Endothelial cell of umbilical vein (primary cell): ENCODE results near the gene TRPM8. TPM values are rescaled to one million over a fixed set of nuclear protein-coding genes. Genes with fewer than 3 reads are reported as not detected.

Experiments used
- BruUV-seq: library from RNA; stranded (reverse); fragments of 400-500 nt; replicated peaks from 2 replicates; lab custom pipeline; 2021; lab: Mats Ljungman, UMichigan
- CTCF ChIA-PET: fragments of 300-600, 350-600 bp; sonication (Branson Sonifier 250); formaldehyde crosslinking; loops from one replicate; lab custom pipeline; 2021; ENCODE audit warnings: antibody characterized with exemption, inconsistent platforms; lab: Charles Lee
- POLR2A ChIA-PET: fragments of 300-600, 350-600 bp; sonication (Branson Sonifier 250); formaldehyde crosslinking; loops from one replicate; lab custom pipeline; 2021; ENCODE audit warnings: antibody characterized with exemption, inconsistent platforms; lab: Charles Lee
- DNase-seq: peaks from one replicate; pipeline ENCODE4 v3.0.0-alpha.2; 2011; ENCODE audit warnings: low read depth, low spot score
- FAIRE-seq: peaks from 2 replicates; lab custom pipeline; 2011; peaks lifted over from hg19 to GRCh38; lab: Jason Lieb, UNC
- H2AFZ ChIP-seq: 2 replicates; pipeline ENCODE4 v1.6.0; 2012; ENCODE audit warnings: low read depth, low read length, control low read depth, inconsistent platforms
- H3K27ac ChIP-seq: 2 replicates; pipeline ENCODE4 v1.5.1; 2011; ENCODE audit warnings: low read depth, mild to moderate bottlenecking, control low read depth, low read length, moderate library complexity; ENCODE audit not compliant: insufficient read depth
- H3K27me3 ChIP-seq, 2 experiments: 2 replicates each; pipeline versions ENCODE4 v1.6.0 to v1.6.1; 2011; ENCODE audit warnings: low read length in 2 of 2, mixed read lengths in 1 of 2; ENCODE audit not compliant: control insufficient read depth in 2 of 2, insufficient read depth in 2 of 2
- H3K36me3 ChIP-seq, 2 experiments: 2 replicates in 1 of 2; 3 replicates in 1 of 2; pipeline ENCODE4 v1.5.1; 2011; ENCODE audit warnings: low read length in 2 of 2, mild to moderate bottlenecking in 1 of 2, moderate library complexity in 1 of 2; ENCODE audit not compliant: control insufficient read depth in 2 of 2, insufficient read depth in 2 of 2; ENCODE audit errors: extremely low read depth in 1 of 2
- H3K4me1 ChIP-seq: 3 replicates; pipeline ENCODE4 v1.5.1; 2011; ENCODE audit warnings: mild to moderate bottlenecking, low read length; ENCODE audit not compliant: control insufficient read depth, insufficient read depth; ENCODE audit errors: extremely low read depth
- H3K4me2 ChIP-seq: 2 replicates; pipeline ENCODE4 v1.6.1; 2011; ENCODE audit warnings: low read length, control low read depth, mixed read lengths; ENCODE audit not compliant: insufficient read depth
- H3K4me3 ChIP-seq, 3 experiments: fragments of 200-600 bp in 1 of 3; sonication (generic), shearing (Covaris generic) in 1 of 3; replicated peaks in 1 of 3; 2 replicates each; pipeline ENCODE4 v1.5.1; 2011 to 2016; ENCODE audit warnings: control low read depth in 3 of 3, low read length in 3 of 3, mild to moderate bottlenecking in 2 of 3, inconsistent platforms in 1 of 3, low read depth in 1 of 3, moderate library complexity in 1 of 3; ENCODE audit not compliant: insufficient read depth in 1 of 3
- H3K79me2 ChIP-seq: 2 replicates; pipeline ENCODE4 v1.6.0; 2012; ENCODE audit warnings: low read length, inconsistent platforms; ENCODE audit not compliant: control insufficient read depth, insufficient read depth
- H3K9ac ChIP-seq: replicated peaks from 2 replicates; pipeline ENCODE3; 2011; ENCODE audit warnings: low read length, control low read depth; ENCODE audit not compliant: insufficient read depth; ENCODE audit errors: extremely low read depth
- H3K9me1 ChIP-seq: replicated peaks from 3 replicates; pipeline ENCODE4 v1.6.0; 2011; ENCODE audit warnings: mild to moderate bottlenecking, low read length; ENCODE audit not compliant: control insufficient read depth, insufficient read depth; ENCODE audit errors: extremely low read depth
- H3K9me3 ChIP-seq: replicated peaks from 2 replicates; pipeline ENCODE4 v1.5.1; 2012; ENCODE audit warnings: low read length, inconsistent platforms; ENCODE audit not compliant: control insufficient read depth, insufficient read depth
- H4K20me1 ChIP-seq: replicated peaks from 2 replicates; pipeline ENCODE3; 2011; ENCODE audit warnings: mild to moderate bottlenecking, low read length; ENCODE audit not compliant: control insufficient read depth, insufficient read depth; ENCODE audit errors: extremely low read depth
- CTCF ChIP-seq, 2 donors: IDR thresholded peaks; 1 replicate in 1 of 2; 2 replicates in 1 of 2; pipeline ENCODE4 v1.5.1; 2011; ENCODE audit warnings: low read length in 2 of 2, mild to moderate bottlenecking in 2 of 2, moderate library complexity in 2 of 2, control low read depth in 1 of 2, inconsistent platforms in 1 of 2, low read depth in 1 of 2; ENCODE audit not compliant: insufficient read depth in 1 of 2; ENCODE audit errors: extremely low read depth in 1 of 2
- EZH2 ChIP-seq: IDR thresholded peaks from 2 replicates; pipeline ENCODE4 v1.6.1; 2012; ENCODE audit warnings: borderline replicate concordance, low read depth, mild to moderate bottlenecking, moderate library complexity, low read length, inconsistent platforms; ENCODE audit not compliant: severe bottlenecking
- FOS ChIP-seq: IDR thresholded peaks from 2 replicates; pipeline ENCODE4 v1.6.1; 2011; ENCODE audit warnings: mild to moderate bottlenecking, low read length, moderate library complexity, borderline replicate concordance; ENCODE audit not compliant: insufficient read depth
- GATA2 ChIP-seq: IDR thresholded peaks from 2 replicates; pipeline ENCODE4 v1.7.0; 2011; ENCODE audit warnings: low read depth, mild to moderate bottlenecking, moderate library complexity, mixed read lengths, low read length; ENCODE audit not compliant: insufficient read length, insufficient read depth
- JUN ChIP-seq: IDR thresholded peaks from 2 replicates; pipeline ENCODE4 v1.6.1; 2011; ENCODE audit warnings: borderline replicate concordance, low read depth; ENCODE audit not compliant: insufficient read length, insufficient read depth
- MYC ChIP-seq: IDR thresholded peaks from one replicate; pipeline ENCODE4 v1.6.1; 2011; ENCODE audit warnings: mild to moderate bottlenecking, low read depth, low read length
- POLR2A ChIP-seq: IDR thresholded peaks from 2 replicates; pipeline ENCODE4 v1.6.1; 2012; ENCODE audit warnings: low read depth, mild to moderate bottlenecking, control low read depth, low read length
- POLR2AphosphoS5 ChIP-seq: IDR thresholded peaks from 2 replicates; pipeline ENCODE4 v1.6.1; 2012; ENCODE audit warnings: low read depth, mild to moderate bottlenecking, control low read depth, low read length, moderate library complexity; ENCODE audit not compliant: insufficient read depth
- dilution Hi-C: fragments of 300-500 bp; cut with MboI; formaldehyde crosslinking; loops from one replicate; pipeline ENCODE4 v1.15.0; 2019; ENCODE audit warnings: low sequenced_read_pairs; ENCODE audit not compliant: extremely low pct_ligation_motif_present
- intact Hi-C: fragments of 100-400 bp; cut with micrococcal nuclease; formaldehyde crosslinking; loops from one replicate; pipeline ENCODE4 v1.10.0; 2022
- polyA plus RNA-seq, 4 experiments: library from polyadenylated mRNA; depleted of rRNA in 3 of 4; stranded (reverse) in 3 of 4; unstranded in 1 of 4; fragments of >200 nt; gene quantifications; 2 replicates each; pipeline versions ENCODE4 v1.2.1 to v1.2.3, GENCODE V29; 2011 to 2012; ENCODE audit warnings: missing spikeins in 1 of 4
- total RNA-seq: library from RNA; stranded (reverse); gene quantifications from 2 replicates; pipeline ENCODE4 v1.2.3, GENCODE V29; 2021
- TF ChIP-seq, protein P1 (sequence below): IDR thresholded peaks from 2 replicates; pipeline ENCODE4 v1.6.1; 2011; ENCODE audit not compliant: insufficient read depth, insufficient read length

The TRPM8 gene
- total and polyA plus RNA-seq, 2 donors (not counting 3 experiments of a cell fraction or from before 2014, with no cell fraction given) = not detected

DNA sequence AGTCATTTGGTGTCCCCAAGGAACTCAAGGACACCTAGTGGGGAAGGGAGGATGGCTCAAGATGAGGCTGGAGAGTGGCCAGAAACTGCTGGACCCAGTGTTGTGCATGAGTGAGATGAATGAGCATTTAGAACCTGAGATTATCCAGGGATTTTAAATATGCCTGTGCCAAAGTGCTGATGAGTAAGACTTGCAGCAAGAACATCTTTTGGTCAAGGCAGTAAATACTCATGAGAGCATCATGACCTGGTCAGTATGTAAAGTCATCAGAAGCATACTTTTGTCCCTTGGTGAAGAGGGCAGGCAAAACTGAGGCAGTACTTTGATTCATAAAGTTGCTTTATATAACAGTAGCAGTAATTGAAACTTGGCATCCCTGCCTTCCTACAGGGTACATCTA lies 130.2 kb downstream of the TRPM8 start:
- H3K27ac ChIP-seq = no peak overlapping the region
- POLR2A ChIA-PET = no interaction called here
- H3K4me3 ChIP-seq = no peak overlapping the region
- peaks cover 9% of the 10 kb centered on the region for H3K4me1 ChIP-seq
- peaks cover 0 to 3% of the 10 kb centered on the region in 2 experiments for H3K27me3 ChIP-seq
- H2AFZ ChIP-seq = no peak overlapping the region
- no peak overlapping the region for H3K4me2 ChIP-seq
- H3K36me3 ChIP-seq = no peaks in the 10 kb centered on the region
- intact Hi-C loops = no loop called here
- TF ChIP-seq POLR2A (no peak), EZH2 (no peak), POLR2AphosphoS5 (no peak), CTCF (IDR thresholded peaks at IDR 0.05; ENCODE audit: extremely low read depth in 1 of 2, insufficient read depth in 1 of 2, low read depth in 1 of 2, low read length in 2 of 2) (no peak), GATA2 (no peak)
- no peaks in the 10 kb centered on the region for H4K20me1 ChIP-seq
- H3K9me3 ChIP-seq = no peaks in the 10 kb centered on the region
- BruUV-seq = no TSS peak
- no peaks in the 10 kb centered on the region for H3K79me2 ChIP-seq
- FAIRE-seq (no peak), DNase-seq (no peak)
- dilution Hi-C loops = no loop called here
- no peak overlapping the region for H3K9ac ChIP-seq
- CTCF ChIA-PET = interaction anchor here (0.6 kb wide), 1 partner anchor 13 kb away, joined by 3 read pairs; no protein-coding TSS in a partner anchor
- H3K9me1 ChIP-seq = no peaks in the 10 kb centered on the region

DNA sequence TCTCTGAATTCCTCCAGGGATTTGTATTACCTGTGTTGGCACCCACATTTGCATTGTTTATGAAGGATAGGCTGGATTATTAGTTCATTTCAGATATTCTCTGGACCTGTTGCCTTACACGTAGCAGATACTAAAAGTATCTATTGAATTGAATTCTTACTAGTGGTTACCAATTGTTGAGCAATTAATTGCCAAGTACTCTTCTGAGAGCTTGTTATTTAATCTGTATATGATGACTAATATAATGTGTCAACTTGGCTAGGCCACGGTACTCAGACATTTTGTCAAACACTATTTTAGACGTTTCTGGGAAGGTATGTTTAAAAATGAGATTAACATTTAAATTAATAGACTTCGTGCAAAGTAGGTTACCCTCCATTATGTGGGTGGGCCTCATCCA lies 130.9 kb downstream of the TRPM8 start:
- no peak overlapping the region for H2AFZ ChIP-seq
- dilution Hi-C loops = no loop called here
- H3K4me1 ChIP-seq = peaks cover 9% of the 10 kb centered on the region
- no peak for DNase-seq
- H3K4me3 ChIP-seq = no peak overlapping the region
- H3K36me3 ChIP-seq = no peaks in the 10 kb centered on the region
- TF ChIP-seq JUN = no peak
- TF ChIP-seq, protein P1, sequence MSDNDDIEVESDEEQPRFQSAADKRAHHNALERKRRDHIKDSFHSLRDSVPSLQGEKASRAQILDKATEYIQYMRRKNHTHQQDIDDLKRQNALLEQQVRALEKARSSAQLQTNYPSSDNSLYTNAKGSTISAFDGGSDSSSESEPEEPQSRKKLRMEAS = no peak
- TF ChIP-seq GATA2 = no peak
- no peak for TF ChIP-seq POLR2AphosphoS5
- TF ChIP-seq CTCF (IDR thresholded peaks at IDR 0.05; ENCODE audit: extremely low read depth in 1 of 2, insufficient read depth in 1 of 2, low read depth in 1 of 2, low read length in 2 of 2) = no peak
- no peak for TF ChIP-seq MYC
- no peak for TF ChIP-seq EZH2
- TF ChIP-seq POLR2A = no peak
- no peak for TF ChIP-seq FOS
- no peak overlapping the region for H3K4me2 ChIP-seq
- no peaks in the 10 kb centered on the region for H3K9me1 ChIP-seq
- H3K27me3 ChIP-seq = peaks cover 0 to 3% of the 10 kb centered on the region in 2 experiments
- H3K9ac ChIP-seq = no peak overlapping the region
- H4K20me1 ChIP-seq = no peaks in the 10 kb centered on the region
- no peaks in the 10 kb centered on the region for H3K79me2 ChIP-seq
- H3K27ac ChIP-seq = no peak overlapping the region
- H3K9me3 ChIP-seq = no peaks in the 10 kb centered on the region
- BruUV-seq = no TSS peak
- intact Hi-C loops = no loop called here
- FAIRE-seq = no peak
- CTCF ChIA-PET = no interaction called here
- POLR2A ChIA-PET = no interaction called here
